LNCAP (cell line): ENCODE data around the gene DAAM1.

Source experiments
- CTCF ChIP-seq: fragments of 450-650 bp; IDR thresholded peaks from 2 replicates; pipeline ENCODE4 v1.5.1; 2017; ENCODE audit warnings: mild to moderate bottlenecking

Gene DAAM1

GRCh38 chr14:59241121-59241520, 52.7 kb downstream of the DAAM1 start:
- no peak for TF ChIP-seq CTCF

- no peak for TF ChIP-seq CTCF
Observed at GRCh38 chr14:59243174-59243573, 54.7 kb downstream of the DAAM1 start.

GRCh38 chr14:59244581-59244980, 56.1 kb downstream of the DAAM1 start:
- TF ChIP-seq CTCF, result no peak

- TF ChIP-seq CTCF, result no peak
Observed at GRCh38 chr14:59245809-59246295, 57.4 kb downstream of the DAAM1 start.

GRCh38 chr14:59246566-59246965, 58.1 kb downstream of the DAAM1 start:
- no peak for TF ChIP-seq CTCF

- no peak for TF ChIP-seq CTCF
Observed at GRCh38 chr14:59247801-59248584, 59.5 kb downstream of the DAAM1 start.

GRCh38 chr14:59249029-59249428, 60.6 kb downstream of the DAAM1 start:
- no peak for TF ChIP-seq CTCF
